Suprapubic skin (tissue), 4 donors: ENCODE results near the gene FGFR3. TPM values are rescaled to one million over a fixed set of nuclear protein-coding genes. Genes with fewer than 3 reads are reported as not detected.

Experiments
- DNase-seq, 2 donors: peaks; one replicate each; pipeline ENCODE4 v3.0.0-alpha.2; 2019; ENCODE audit warnings: low spot score in 2 of 2
- H3K27ac ChIP-seq: fragments of 200-600 bp; sonication (generic); one replicate; pipeline ENCODE4 v1.5.1; 2019
- H3K27me3 ChIP-seq: fragments of 200-600 bp; sonication (generic); one replicate; pipeline ENCODE4 v1.5.1; 2019
- H3K36me3 ChIP-seq: fragments of 200-600 bp; sonication (generic); one replicate; pipeline ENCODE4 v1.5.1; 2019
- H3K4me1 ChIP-seq: fragments of 200-600 bp; sonication (generic); one replicate; pipeline ENCODE4 v1.5.1; 2019
- H3K4me3 ChIP-seq: fragments of 200-600 bp; sonication (generic); one replicate; pipeline ENCODE4 v1.5.1; 2019; ENCODE audit warnings: mild to moderate bottlenecking
- H3K9me3 ChIP-seq: fragments of 200-600 bp; sonication (generic); one replicate; pipeline ENCODE4 v1.5.1; 2019
- CTCF ChIP-seq, 2 donors: fragments of 200-600 bp in 1 of 2; fragments of 450-650 bp in 1 of 2; sonication (generic) in 1 of 2; IDR thresholded peaks; one replicate each; pipeline ENCODE4 v1.5.1; 2016 to 2019; ENCODE audit warnings: antibody characterized with exemption in 2 of 2, mild to moderate bottlenecking in 1 of 2, moderate library complexity in 1 of 2
- EP300 ChIP-seq: sonication (generic); formaldehyde crosslinking; IDR thresholded peaks from one replicate; pipeline ENCODE4 v1.6.1; 2017; ENCODE audit warnings: antibody characterized with exemption
- POLR2A ChIP-seq, 2 donors: fragments of 450-650 bp; IDR thresholded peaks; one replicate each; pipeline ENCODE4 v1.6.1; 2017; ENCODE audit warnings: antibody characterized with exemption in 2 of 2, mild to moderate bottlenecking in 2 of 2, moderate library complexity in 2 of 2
- POLR2AphosphoS5 ChIP-seq, 3 donors: sonication (generic); formaldehyde crosslinking; IDR thresholded peaks; one replicate each; pipeline ENCODE4 v1.6.1; 2017; ENCODE audit warnings: antibody characterized with exemption in 3 of 3
- WGBS: methylation state at CpG from one replicate; pipeline ENCODE4 v1.1.5; 2018; 5-methylcytosine and 5-hydroxymethylcytosine counted together
- total RNA-seq, 4 donors: library from RNA; depleted of rRNA; stranded (reverse); fragments of >200 nt; gene quantifications; one replicate each; pipeline ENCODE4 v1.1.0, GENCODE V29; 2016

Gene FGFR3
- total RNA-seq, 4 donors from 2014 or later = 511 to 829 (median 662) TPM

GRCh38 chr4:1800805-1801204, 7.7 kb downstream of the FGFR3 start:
- no peak overlapping the region for H3K27ac ChIP-seq
- DNase-seq = no peak
- H3K4me1 ChIP-seq = peaks cover 53% of the 10 kb centered on the region
- peaks cover 25% of the 10 kb centered on the region for H3K27me3 ChIP-seq
- 59% methylated on average over 8 of the region's 10 CpGs for WGBS
- no peak for TF ChIP-seq CTCF (IDR thresholded peaks at IDR 0.05)
- TF ChIP-seq POLR2A (IDR thresholded peaks at IDR 0.05) = no peak
- no peak for TF ChIP-seq POLR2AphosphoS5 (IDR thresholded peaks at IDR 0.05)
- TF ChIP-seq EP300 = no peak
- H3K4me3 ChIP-seq = no peak overlapping the region
- peaks cover 3% of the 10 kb centered on the region for H3K36me3 ChIP-seq
- no peaks in the 10 kb centered on the region for H3K9me3 ChIP-seq

- TF ChIP-seq POLR2A (IDR thresholded peaks at IDR 0.05) (no peak), CTCF (IDR thresholded peaks at IDR 0.05) (no peak), POLR2AphosphoS5 (IDR thresholded peaks at IDR 0.05) (no peak), EP300 (no peak)
- H3K9me3 ChIP-seq = no peaks in the 10 kb centered on the region
- no peak for DNase-seq
- H3K4me1 ChIP-seq = peaks cover 49% of the 10 kb centered on the region
- 72% methylated on average over 43 of the region's 56 CpGs for WGBS
- H3K4me3 ChIP-seq = no peak overlapping the region
- peaks cover 19% of the 10 kb centered on the region for H3K27me3 ChIP-seq
- H3K36me3 ChIP-seq = peaks cover 3% of the 10 kb centered on the region
- H3K27ac ChIP-seq = no peak overlapping the region
Measured at GRCh38 chr4:1801286-1801958, 8.3 kb downstream of the FGFR3 start.

- H3K4me3 ChIP-seq = no peak overlapping the region
- peak; percentile 82 to 90 for DNase-seq
- peak overlapping the region; percentile 41 for H3K27ac ChIP-seq
- peaks cover 3% of the 10 kb centered on the region for H3K36me3 ChIP-seq
- no peak for TF ChIP-seq CTCF (IDR thresholded peaks at IDR 0.05)
- WGBS = 60% methylated on average over 2 of the region's 22 CpGs
- H3K4me1 ChIP-seq = peaks cover 45% of the 10 kb centered on the region
- peaks cover 11% of the 10 kb centered on the region for H3K27me3 ChIP-seq
- H3K9me3 ChIP-seq = no peaks in the 10 kb centered on the region
Measured at GRCh38 chr4:1802151-1802715, 9.1 kb downstream of the FGFR3 start.

GRCh38 chr4:1802720-1803522, 9.8 kb downstream of the FGFR3 start:
- peaks cover 3% of the 10 kb centered on the region for H3K36me3 ChIP-seq
- no peaks in the 10 kb centered on the region for H3K9me3 ChIP-seq

More at GRCh38 chr4:1802720-1803522, 9.8 kb downstream of the FGFR3 start:
- H3K4me3 ChIP-seq = no peak overlapping the region
- WGBS = 73% methylated on average over 48 of the region's 71 CpGs
- no peak overlapping the region for H3K27ac ChIP-seq
- H3K27me3 ChIP-seq = peaks cover 5% of the 10 kb centered on the region
- no peak for DNase-seq
- TF ChIP-seq EP300 (no peak), POLR2A (IDR thresholded peaks at IDR 0.05) (no peak), CTCF (IDR thresholded peaks at IDR 0.05) (no peak), POLR2AphosphoS5 (IDR thresholded peaks at IDR 0.05) (no peak)
- H3K4me1 ChIP-seq = peaks cover 38% of the 10 kb centered on the region
